Hypothalamus (tissue), 51 donors: ENCODE measurements around the gene MAMDC4.

Experiments used
- DNase-seq, 51 donors: peaks; one replicate each; lab custom pipeline; 2025; lab: John Stamatoyannopoulos, UW

MAMDC4 gene

DNA sequence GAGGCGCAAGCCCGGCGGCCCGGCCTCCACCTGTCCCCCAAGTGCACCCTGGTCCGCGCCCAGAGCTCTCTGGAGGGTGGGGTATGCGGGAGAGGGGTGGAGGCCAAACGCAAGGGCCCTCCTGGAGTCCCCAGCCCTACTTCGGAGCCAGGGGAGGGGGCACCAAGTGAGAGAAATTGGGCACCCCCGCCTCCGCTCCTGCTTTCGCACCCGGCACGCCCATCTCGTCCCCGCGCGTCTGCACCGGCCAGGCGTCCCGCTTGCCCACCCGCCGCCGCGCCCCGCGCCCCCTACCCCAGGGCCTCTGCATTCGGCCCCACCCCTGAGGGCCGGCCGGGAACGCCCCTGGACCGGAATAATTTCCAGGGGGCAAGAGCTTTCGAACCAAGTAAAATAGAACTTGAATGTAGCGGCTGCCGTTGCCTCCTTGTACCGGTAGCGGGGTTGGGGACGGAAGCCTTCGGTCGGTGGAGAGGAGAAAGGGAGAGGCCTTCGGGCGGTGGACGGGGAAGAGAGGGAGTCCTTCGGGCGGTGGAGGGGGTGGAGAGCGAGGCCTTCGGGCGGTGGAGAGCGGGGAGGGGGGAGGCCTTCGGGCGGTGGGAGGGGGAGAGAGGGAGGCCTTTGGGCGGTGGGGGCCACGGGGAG lies 3.6 kb upstream of the MAMDC4 start:
- peak in 6 of 51 donors; percentile 44 to 79 (median 64) for DNase-seq

- DNase-seq, result peak; percentile 90 to 99 (median 97)
These were observed 2.8 kb upstream of the MAMDC4 start, which contains the start of gene PHPT1 for GRCh38 chr9:136849038-136849959. Gene PHPT1, plus strand, starts transcription at chr9:136849409. Its CDS starts 22 bp downstream, at chr9:136849431.

GRCh38 chr9:136849960-136850865 lies 1.9 kb upstream of the MAMDC4 start:
- peak in 1 of 51 donors; percentile 66 for DNase-seq

DNA sequence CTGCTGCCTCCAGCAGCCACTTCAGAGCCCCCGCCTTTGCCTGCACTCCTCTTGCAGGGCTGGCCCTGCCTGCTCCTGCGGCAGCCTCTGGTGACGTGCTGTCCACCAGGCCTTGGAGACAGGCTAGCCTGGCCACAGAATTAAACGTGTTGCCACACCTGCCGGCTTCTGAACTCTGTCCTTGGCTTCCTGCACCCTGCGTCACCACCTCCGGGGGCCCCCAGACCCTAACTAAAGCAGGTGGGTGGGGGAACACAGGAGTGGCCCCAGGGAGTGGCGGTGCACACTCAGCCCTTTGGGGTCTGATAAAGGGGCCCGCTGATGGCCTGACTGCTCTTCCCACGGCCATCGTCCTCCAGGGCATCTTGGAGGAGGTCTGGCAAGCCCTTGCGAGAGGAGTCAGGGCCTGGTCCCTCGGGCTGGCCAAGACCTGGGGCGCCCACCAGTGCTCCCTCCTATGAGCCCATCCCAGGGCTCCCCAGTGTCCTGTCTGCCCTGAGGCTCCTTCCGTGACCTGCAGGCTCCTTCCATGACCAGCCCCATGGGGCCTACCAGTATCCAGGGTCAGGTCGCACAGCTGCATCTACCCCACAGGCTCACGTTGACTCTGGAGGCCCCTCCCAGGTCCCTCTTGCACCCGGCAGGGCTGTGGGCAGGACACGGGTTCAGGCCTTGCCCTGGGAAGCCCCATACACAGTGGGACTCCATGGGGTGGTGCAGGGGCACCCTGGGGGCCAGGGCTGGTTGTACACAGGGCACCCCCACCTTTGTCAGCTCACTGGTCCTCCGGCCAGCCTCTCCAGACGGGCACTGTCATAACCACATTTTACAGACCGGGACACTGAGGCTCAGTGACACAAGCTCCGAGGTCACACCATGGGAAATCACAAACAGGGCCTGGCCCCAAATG lies 1.0 kb upstream of the MAMDC4 start:
- no peak for DNase-seq

DNA sequence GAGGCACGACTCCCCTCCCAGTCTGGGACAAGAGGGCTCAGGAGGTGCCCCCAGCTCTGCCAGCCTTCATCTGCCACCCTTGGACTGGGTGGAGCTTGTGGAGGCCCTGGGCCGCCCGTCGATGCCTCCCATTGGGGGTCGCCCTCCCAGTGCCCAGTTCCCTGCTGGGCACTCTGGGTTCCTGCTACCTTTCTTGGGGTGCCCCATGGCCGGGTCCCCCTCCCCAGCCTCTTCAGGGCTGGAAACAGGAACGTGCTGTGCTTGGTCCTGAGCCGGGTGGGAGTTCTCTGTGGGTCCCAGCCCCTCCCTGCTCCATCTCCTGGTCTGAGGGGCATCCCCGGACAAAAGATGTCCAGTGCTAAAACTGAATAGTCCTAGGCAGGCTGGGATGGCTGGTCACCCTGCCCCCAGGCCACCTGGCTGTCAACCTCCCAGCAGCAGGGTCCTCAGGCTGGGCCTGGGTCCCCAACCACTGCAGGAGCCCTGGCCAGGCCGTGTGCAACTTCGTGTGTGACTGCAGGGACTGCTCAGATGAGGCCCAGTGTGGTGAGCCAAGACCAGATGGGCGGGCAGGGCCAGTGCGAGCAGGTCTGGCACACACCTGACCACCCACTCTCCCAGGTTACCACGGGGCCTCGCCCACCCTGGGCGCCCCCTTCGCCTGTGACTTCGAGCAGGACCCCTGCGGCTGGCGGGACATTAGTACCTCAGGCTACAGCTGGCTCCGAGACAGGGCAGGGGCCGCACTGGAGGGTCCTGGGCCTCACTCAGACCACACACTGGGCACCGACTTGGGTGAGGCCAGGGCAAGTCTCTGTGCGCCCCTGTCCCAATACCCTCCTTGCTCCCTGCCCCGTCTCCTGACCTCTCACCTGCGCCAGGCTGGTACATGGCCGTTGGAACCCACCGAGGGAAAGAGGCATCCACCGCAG lies 784 bp downstream of the MAMDC4 start:
- no peak for DNase-seq

DNA sequence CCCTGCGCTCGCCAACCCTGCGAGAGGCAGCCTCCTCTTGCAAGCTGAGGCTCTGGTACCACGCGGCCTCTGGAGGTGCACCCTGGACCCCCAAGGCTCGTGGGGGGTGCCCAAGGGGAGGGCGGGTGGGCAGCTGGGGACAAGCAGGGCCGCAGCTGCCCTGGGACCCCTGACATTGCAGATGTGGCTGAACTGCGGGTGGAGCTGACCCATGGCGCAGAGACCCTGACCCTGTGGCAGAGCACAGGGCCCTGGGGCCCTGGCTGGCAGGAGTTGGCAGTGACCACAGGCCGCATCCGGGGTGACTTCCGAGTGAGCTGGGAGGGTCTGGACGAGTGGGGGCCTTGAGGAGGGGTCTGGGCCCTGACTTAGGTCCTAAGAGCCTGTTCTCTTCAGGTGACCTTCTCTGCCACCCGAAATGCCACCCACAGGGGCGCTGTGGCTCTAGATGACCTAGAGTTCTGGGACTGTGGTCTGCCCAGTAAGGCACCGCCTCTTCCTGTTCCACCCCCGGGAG lies 1.5 kb downstream of the MAMDC4 start:
- DNase-seq, result no peak

- no peak for DNase-seq
These were observed 2.1 kb downstream of the MAMDC4 start for GRCh38 chr9:136854113-136854841.

GRCh38 chr9:136854842-136855460 lies 2.8 kb downstream of the MAMDC4 start:
- DNase-seq, result no peak

- DNase-seq, result no peak
These were observed 3.4 kb downstream of the MAMDC4 start for GRCh38 chr9:136855461-136856078.

DNA sequence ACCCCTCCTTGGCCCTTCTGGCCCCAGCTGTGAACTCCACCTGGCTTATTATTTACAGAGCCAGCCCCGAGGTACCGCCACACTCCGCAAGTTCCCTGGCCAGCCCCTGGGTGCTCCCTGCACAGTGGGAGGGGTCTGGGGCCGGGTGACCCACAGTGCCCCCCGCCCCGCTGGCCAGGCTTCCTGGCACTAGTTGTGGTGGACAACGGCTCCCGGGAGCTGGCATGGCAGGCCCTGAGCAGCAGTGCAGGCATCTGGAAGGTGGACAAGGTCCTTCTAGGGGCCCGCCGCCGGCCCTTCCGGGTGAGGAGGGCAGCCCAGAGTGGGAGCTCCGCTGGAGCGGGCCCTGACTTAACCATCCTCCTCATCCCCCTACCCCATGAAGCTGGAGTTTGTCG lies 3.9 kb downstream of the MAMDC4 start:
- DNase-seq, result no peak

DNA sequence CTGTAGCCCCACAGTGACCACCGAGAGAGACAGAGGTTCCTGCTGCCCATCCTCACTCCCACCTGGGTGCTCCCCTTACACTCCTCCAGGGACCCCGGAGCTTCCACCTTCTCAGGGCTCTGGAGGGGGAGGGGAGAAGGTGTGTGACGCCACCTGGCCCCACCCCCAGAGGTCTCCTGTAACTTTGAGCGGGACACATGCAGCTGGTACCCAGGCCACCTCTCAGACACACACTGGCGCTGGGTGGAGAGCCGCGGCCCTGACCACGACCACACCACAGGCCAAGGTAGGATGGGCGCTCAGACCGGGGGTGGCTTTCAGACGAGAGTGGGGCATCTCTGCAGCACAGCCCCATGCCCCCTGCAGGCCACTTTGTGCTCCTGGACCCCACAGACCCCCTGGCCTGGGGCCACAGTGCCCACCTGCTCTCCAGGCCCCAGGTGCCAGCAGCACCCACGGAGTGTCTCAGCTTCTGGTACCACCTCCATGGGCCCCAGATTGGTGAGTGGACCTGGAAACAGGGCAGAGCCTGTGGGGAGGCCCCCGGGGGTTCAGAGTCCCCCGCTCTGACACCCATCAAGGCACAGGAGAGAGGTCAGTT lies 4.5 kb downstream of the MAMDC4 start:
- no peak for DNase-seq

GRCh38 chr9:136857166-136857565 lies 5.0 kb downstream of the MAMDC4 start:
- no peak for DNase-seq

- no peak for DNase-seq
These were observed 5.7 kb downstream of the MAMDC4 start for GRCh38 chr9:136857581-136858412.

DNA sequence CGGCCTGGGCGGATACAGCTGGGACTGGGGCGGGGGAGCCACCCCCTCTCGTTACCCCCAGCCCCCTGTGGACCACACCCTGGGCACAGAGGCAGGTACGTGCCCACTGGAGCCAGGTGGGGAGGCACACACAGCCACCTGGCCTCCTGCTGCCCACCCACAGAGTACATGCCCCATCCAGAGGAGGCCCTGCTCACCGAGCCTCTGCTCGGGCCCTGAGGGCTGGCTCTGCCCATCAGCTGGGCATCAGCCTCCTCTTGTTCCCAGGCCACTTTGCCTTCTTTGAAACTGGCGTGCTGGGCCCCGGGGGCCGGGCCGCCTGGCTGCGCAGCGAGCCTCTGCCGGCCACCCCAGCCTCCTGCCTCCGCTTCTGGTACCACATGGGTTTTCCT lies 6.3 kb downstream of the MAMDC4 start:
- no peak for DNase-seq
